ENCODE measurements around the gene MR1. TPM values are rescaled to one million over a fixed set of nuclear protein-coding genes. Genes with fewer than 3 reads are reported as not detected.
A peak's percentile ranks its signal among the peaks of the same experiment; 100 is the strongest.

The MR1 gene
- total RNA-seq, 1 donor from 2014 or later: 0.41 TPM

DNA sequence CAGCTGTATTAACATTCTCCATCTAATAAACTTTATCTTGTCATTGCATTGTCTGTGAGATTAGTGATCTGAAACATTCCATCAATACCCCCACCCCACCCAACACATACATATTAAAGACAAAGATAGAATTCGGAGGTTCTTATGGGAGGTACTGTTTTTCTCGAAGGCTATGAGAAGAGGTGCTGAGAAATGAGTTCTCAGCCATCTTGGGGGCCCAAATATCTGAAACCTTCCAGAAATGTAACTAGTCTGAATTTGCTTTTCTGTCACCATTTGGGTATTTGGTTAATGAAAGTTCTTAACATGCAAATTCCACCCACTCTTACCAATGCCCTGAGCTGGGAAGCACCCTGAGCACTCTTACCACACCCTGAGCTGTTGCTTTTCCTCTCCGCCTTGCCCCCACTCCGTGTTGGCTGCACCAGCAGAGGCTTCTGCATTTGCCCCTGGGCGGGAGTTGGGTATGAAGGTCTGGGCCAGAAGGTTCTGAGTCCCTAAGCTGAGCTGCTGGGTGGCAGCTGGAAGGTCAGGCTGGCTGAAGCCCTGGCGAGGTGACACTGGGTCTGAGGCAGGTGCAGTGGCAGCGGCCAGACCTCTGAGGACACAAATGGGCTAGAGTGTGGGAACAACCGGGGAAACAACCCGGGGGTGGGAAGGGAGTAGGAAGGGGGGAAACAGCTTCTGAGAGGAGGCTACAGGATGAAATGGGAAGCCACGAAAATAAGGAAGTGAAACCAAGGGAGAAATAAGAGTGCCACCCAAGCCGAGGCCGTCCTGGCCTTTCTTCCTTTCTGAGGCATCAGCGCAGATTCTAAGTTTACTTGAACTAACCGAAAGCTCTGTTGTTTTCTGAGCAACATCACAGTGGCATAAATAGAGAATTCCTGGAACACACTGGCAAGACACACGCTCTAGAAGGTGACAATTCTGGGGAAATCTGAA is 28.4 kb downstream of the MR1 start:
- FAIRE-seq (no peak), DNase-seq (ENCODE audit: low spot score in 2 of 2) (no peak)

DNA sequence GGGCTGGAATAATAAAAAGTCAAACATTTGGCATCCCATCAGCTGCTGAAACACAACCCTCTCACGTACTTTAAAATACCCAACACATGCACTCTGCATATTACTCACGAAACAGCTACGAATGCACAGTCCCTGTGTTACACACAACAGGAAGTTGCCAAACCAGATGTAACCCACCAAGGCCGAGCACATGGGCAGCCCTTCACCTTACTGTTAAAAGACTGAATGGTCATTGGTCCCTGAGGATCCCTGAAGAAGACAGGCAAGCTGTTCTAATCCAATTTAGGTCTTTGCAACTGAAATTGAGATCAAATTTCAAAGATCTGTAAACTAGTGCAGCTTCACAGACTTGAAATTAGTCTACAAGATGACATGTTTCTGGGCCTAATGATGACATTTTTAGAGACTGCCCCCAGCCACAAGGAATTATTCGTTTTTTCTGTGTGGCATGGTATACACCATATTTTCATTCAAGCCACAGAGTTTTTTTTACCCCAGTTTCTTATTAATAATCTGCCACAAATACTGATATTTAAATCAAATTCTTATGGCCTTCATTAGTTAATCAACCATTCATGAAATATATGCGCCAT is 29.1 kb downstream of the MR1 start:
- FAIRE-seq: no peak
- DNase-seq (ENCODE audit: low spot score in 2 of 2): no peak

DNA sequence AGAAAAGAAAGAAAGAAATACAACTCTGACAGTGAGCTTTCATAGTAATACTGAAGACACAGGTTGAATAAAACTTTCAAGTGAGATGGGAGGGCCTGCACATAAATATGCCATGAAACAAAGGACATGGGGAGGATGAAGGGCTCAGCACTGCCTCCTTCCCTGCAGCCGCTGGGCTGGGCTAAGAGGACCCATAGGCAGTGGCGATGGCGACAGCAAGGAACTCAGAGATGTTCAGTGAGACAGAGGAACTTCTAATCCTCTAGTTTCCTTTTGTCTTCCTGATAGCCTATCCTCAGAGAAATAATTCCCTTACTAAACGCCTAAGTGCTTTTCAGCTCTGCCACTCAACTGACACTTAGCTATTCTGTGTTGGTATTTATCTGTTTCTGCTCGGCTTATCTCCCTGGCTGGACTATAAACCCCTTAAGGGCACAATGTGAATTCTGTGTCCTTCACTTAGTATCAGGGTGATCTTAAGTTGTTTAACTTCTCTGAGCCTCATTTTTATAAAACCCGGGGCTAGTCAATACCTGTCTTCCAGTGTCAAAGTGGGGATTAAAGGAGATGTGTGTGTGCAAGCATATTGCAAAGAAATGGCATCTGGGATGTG is 30.3 kb downstream of the MR1 start:
- FAIRE-seq: no peak
- DNase-seq (ENCODE audit: low spot score in 2 of 2): no peak

GRCh38 chr1:181064702-181065101 is 30.9 kb downstream of the MR1 start:
- DNase-seq (ENCODE audit: low spot score in 2 of 2) (no peak), FAIRE-seq (no peak)

DNA sequence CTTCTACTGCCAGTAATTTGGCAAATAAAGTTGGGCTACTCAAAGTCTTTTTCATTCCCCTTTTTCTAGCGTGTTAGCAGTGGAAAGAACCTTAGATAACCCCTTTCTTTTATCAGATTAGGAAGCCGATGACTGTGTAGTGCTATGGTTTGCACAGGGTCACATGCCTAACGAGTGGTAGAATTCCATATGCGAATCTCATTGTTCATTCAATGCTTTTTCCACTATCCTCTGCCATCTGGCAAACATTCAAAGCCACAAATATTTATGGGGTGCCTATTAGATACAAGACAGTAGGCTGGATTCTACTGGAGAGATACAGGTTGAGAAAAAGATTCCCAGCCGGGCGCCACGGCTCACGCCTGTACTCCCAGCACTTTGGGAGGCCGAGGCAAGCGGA is 39.9 kb downstream of the MR1 start:
- no peak for FAIRE-seq
- DNase-seq (ENCODE audit: low spot score in 2 of 2): no peak

DNA sequence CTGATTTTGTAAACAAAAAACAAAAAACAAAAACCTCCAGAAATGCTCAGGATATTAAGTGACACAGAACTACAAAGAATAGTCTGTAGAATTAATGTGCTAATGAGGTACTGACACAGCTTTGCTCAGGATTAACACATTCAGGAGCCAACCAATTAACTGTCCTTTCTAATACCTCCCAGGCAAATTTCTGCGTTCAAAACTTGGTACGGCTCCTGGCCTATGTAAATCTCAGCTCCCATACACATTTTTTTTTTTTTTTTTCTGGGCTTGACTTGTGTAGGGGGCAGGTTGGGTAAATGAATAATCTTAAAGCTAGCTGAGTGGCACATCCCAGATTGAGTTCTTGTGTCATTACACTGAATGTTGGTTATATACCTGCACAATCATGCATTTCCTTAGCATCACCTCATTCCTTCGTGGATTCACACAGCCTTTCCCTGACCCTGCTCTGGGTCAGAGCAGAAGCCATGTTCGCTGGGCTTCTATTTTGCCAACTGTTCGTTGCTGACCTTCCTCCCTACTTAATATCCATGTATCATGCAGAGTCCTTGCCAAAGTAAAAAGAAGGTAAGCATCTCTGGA is 42.1 kb downstream of the MR1 start:
- no peak for DNase-seq (ENCODE audit: low spot score in 2 of 2)

DNA sequence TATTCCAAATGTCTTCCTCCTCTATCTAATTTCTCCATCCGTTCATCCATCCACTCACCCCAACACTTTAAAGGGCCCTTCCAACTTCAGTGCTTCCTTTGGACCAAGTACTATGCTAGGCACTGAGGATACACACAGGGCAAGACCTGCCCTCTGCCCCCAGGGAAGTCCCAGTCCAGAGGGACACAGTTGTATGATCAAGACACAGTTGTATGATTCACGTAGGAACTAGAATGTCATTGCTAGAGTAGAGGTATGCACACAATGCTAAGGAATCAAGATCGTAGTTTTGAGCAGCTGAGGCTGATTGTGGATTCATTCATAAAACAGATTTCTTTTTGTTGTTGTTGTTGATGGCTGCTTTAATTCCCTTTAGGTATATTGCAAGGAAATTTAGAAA is 43.1 kb downstream of the MR1 start:
- DNase-seq (ENCODE audit: low spot score in 2 of 2): no peak
- FAIRE-seq: no peak

More for the DNA sequence above, 42.1 kb downstream of the MR1 start:
- no peak for FAIRE-seq

DNA sequence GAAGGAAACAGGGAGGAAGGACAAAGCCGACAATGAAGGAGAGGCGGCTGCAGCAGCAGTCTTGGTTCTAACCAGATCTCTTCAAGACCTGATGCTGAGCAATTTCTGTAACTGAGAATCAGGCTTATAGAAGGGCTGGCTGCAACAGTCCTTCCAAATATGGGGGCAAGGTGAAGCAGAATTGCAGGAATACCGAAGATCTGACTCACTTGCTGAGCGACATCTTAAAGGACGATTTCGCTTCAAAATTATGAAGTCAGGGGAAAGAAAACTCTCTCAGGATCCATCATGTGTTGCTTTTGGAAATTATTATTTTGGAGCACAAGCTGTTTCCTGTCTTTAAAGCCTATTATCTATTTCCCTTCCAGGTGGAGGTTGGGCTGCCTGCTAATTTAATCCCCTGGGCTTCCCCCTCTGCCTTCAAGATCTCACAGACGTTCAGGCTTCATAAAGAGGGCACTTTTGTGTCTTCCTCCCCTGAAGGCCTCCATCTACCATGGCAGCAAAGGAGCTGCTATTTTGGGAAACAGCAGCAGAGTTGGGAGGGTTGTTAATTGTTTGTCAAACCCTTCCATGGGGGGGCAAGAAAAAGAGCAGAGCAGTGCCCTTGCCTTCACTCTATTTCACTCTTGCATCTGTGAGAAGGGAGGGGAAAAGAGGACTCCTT is 43.9 kb downstream of the MR1 start:
- no peak for DNase-seq (ENCODE audit: low spot score in 2 of 2)
- no peak for FAIRE-seq

GRCh38 chr1:181079382-181079781 is 45.6 kb downstream of the MR1 start:
- DNase-seq (ENCODE audit: low spot score in 2 of 2) (no peak), FAIRE-seq (no peak)

GRCh38 chr1:181079920-181080319 is 46.1 kb downstream of the MR1 start:
- DNase-seq (ENCODE audit: low spot score in 2 of 2) (no peak), FAIRE-seq (no peak)

DNA sequence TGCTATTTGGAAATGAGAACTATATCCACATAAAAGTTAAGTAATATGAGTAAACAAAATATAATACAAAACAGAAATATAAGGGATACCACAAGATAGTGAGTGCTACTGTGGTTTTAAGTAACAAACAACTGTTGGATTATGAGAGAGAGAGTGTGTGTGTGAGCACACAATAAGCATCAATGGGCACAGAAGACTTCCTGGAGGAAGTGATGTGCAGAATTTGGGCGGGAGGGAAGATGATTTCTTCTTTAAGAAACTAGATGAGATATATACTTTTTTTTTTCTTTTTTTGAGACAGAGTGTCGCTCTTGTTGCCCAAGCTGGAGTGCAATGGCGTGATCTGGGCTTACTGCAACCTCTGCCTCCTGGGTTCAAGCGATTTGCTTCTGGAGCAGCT is 46.8 kb downstream of the MR1 start:
- no peak for DNase-seq (ENCODE audit: low spot score in 2 of 2)
- FAIRE-seq: no peak

GRCh38 chr1:181081395-181081794 is 47.6 kb downstream of the MR1 start:
- FAIRE-seq (no peak), DNase-seq (ENCODE audit: low spot score in 2 of 2) (no peak)

DNA sequence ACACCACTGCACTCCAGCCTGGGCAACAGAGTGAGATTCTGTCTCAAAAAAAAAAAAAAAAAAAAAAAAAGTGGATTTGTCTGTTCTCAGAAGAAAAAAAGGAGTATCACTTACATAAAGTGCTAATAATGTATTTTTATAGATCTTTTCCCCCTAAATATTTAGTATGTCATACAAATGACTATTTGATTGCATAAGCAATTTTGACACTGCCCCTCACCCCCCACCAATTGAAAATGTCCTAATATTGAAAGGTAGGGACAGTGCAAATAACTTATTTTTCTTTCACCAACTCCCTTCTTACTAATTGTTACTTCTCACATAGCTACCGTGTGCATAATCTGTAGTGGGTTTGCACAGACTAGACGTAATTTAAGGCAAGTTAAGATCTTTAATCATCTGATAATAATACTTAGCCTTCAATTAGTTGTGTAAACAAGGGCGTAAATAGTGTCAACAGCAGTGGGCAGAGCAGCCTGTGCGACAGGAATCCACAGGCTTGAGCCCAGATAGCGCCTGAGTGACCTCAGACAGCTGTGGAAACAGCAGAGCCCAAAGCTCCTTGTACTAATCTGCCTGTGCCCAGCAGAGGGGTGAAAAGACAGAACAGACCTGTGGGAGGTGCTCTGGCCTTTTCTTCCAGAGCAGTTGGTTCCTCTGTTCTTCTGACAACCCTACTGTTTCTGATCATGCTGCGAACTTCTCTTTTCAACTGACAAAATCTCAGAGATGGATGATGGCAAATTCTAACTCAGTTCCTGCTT is 50.2 kb downstream of the MR1 start:
- DNase-seq (ENCODE audit: low spot score in 2 of 2) (no peak), FAIRE-seq (no peak)

GRCh38 chr1:181084606-181084969 is 50.8 kb downstream of the MR1 start:
- FAIRE-seq (no peak), DNase-seq (ENCODE audit: low spot score in 2 of 2) (no peak)

GRCh38 chr1:181086091-181086490 is 52.3 kb downstream of the MR1 start:
- no peak for FAIRE-seq
- no peak for DNase-seq (ENCODE audit: low spot score in 2 of 2)

GRCh38 chr1:181086926-181087325 is 53.1 kb downstream of the MR1 start:
- DNase-seq (ENCODE audit: low spot score in 2 of 2) (no peak), FAIRE-seq (no peak)

- no peak for DNase-seq (ENCODE audit: low spot score in 2 of 2)
- no peak for FAIRE-seq
Measured at GRCh38 chr1:181087400-181087901, 53.7 kb downstream of the MR1 start.

DNA sequence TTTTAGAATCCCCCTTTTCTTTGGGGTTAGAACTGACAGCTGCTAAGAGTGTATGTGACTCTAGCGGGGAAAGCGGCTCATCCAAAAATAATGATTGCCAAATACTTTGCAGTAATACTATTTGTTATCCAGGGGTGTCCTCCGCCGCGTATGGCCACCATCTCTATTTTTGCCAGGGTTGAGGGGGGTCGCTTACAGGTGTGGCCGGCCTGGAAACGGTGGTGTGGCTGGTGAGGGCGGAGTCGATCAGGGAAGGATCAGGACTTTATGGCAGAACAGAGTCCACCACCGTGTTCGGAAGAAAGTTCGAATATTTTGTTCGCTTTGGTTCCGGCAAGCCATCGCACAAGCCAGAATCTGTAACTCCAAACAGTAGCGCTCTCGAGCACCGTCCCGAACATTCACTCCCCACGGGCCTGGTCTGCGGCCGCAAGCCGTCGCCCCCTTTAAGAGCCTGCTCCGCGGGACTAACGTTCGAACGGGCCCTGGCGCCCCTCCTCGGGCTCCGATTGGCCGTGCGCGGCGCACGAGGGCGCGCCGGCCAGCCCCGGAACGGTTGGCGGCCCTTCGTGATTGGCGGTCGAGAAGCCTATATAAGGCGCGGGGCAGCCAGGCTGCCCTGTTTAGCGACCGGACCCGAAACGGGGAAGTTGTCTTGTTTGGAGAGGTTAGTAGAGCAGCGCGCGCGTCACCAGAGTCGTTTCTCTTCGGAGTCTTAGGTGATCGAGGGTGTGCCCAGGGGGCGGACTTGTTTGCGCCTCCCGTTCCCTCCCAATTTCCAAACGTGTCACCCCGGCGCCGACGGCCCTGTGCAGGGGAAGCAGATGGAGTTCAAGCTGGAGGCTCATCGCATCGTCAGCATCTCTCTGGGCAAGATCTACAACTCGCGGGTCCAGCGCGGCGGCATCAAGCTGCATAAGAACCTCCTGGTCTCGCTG is 54.6 kb downstream of the MR1 start, which contains the start of gene IER5:
TSS of gene IER5 (plus strand) at position 622 of the 938 bp plus-strand sequence. CDS start at position 825, 203 bp downstream.
- peak; percentile 92 to 96 for DNase-seq (ENCODE audit: low spot score in 2 of 2)
- no peak for FAIRE-seq
